ENCODE measurements around the gene JMJD8.
A peak's percentile ranks its signal among the peaks of the same experiment; 100 is the strongest.

Gene JMJD8

GRCh38 chr16:672371-672770, 11.8 kb downstream of the JMJD8 start:
- no peak overlapping the region for H3K27ac ChIP-seq
- TF ChIP-seq Cebpa-rat (IDR thresholded peaks at IDR 0.05): no peak
- no peak overlapping the region for H3K4me3 ChIP-seq
- peaks cover 26% of the 10 kb centered on the region for H3K4me1 ChIP-seq
- peaks cover 79% of the 10 kb centered on the region for H4K20me1 ChIP-seq
- peaks cover 16% of the 10 kb centered on the region for H3K27me3 ChIP-seq
- H3K9me3 ChIP-seq: no peaks in the 10 kb centered on the region
- H3K9ac ChIP-seq: no peak overlapping the region
- no peak overlapping the region for H3K4me2 ChIP-seq
- H3K36me3 ChIP-seq: peaks cover 55% of the 10 kb centered on the region

GRCh38 chr16:671353-672131, 12.6 kb downstream of the JMJD8 start:
- Histone ChIP-seq H3K27me3 (peaks cover 16% of the 10 kb centered on the region), H3K4me2 (no peak overlapping the region), H3K27ac (no peak overlapping the region), H3K36me3 (peaks cover 57% of the 10 kb centered on the region), H3K9me3 (no peaks in the 10 kb centered on the region), H3K4me3 (no peak overlapping the region), H3K4me1 (peaks cover 35% of the 10 kb centered on the region), H4K20me1 (peaks cover 77% of the 10 kb centered on the region), H3K9ac (no peak overlapping the region)
- TF ChIP-seq Cebpa-rat (IDR thresholded peaks at IDR 0.05): no peak

GRCh38 chr16:670485-671352, 13.4 kb downstream of the JMJD8 start:
- no peaks in the 10 kb centered on the region for H3K9me3 ChIP-seq
- peaks cover 15% of the 10 kb centered on the region for H3K27me3 ChIP-seq
- peaks cover 60% of the 10 kb centered on the region for H3K36me3 ChIP-seq
- no peak for TF ChIP-seq Cebpa-rat (IDR thresholded peaks at IDR 0.05)
- H3K4me3 ChIP-seq: no peak overlapping the region
- no peak overlapping the region for H3K4me2 ChIP-seq
- H3K9ac ChIP-seq: 0 out of 2 replicates have a peak overlapping the region, but pooled peaks have one; percentile 99
- H3K27ac ChIP-seq: no peak overlapping the region
- peaks cover 72% of the 10 kb centered on the region for H4K20me1 ChIP-seq
- peaks cover 39% of the 10 kb centered on the region for H3K4me1 ChIP-seq

- H3K9ac ChIP-seq: peak overlapping the region; percentile 99
- peaks cover 5% of the 10 kb centered on the region for H3K27me3 ChIP-seq
- peaks cover 39% of the 10 kb centered on the region for H3K4me1 ChIP-seq
- H3K4me2 ChIP-seq: peak overlapping the region; percentile 96
- peaks cover 60% of the 10 kb centered on the region for H3K36me3 ChIP-seq
- H3K27ac ChIP-seq: no peak overlapping the region
- H3K4me3 ChIP-seq: no peak overlapping the region
- peaks cover 61% of the 10 kb centered on the region for H4K20me1 ChIP-seq
- no peak for TF ChIP-seq Cebpa-rat (IDR thresholded peaks at IDR 0.05)
- no peaks in the 10 kb centered on the region for H3K9me3 ChIP-seq
These were observed 14.5 kb downstream of the JMJD8 start for GRCh38 chr16:669666-670065.

GRCh38 chr16:668519-669171, 15.5 kb downstream of the JMJD8 start:
- Histone ChIP-seq H3K27me3 (no peaks in the 10 kb centered on the region), H3K9me3 (no peaks in the 10 kb centered on the region), H3K36me3 (peaks cover 50% of the 10 kb centered on the region), H4K20me1 (peaks cover 51% of the 10 kb centered on the region), H3K9ac (peak overlapping the region; percentile 99), H3K4me2 (peak overlapping the region; percentile 96), H3K27ac (peak overlapping the region; percentile 95), H3K4me3 (peak overlapping the region; percentile 100), H3K4me1 (peaks cover 48% of the 10 kb centered on the region)
- no peak for TF ChIP-seq Cebpa-rat (IDR thresholded peaks at IDR 0.05)

GRCh38 chr16:667780-668518, 16.2 kb downstream of the JMJD8 start, which contains the start of gene RHOT2:
TSS of gene RHOT2 (plus strand) at chr16:668132. CDS start at chr16:668200, 68 bp downstream.
- Histone ChIP-seq H4K20me1 (peaks cover 44% of the 10 kb centered on the region), H3K4me2 (peak within 1 kb of the TSS; percentile 96), H3K4me3 (peak within 1 kb of the TSS; percentile 100), H3K36me3 (peaks cover 43% of the 10 kb centered on the region), H3K9me3 (no peaks in the 10 kb centered on the region), H3K27ac (peak within 1 kb of the TSS; percentile 95), H3K4me1 (peaks cover 53% of the 10 kb centered on the region), H3K9ac (peak within 1 kb of the TSS; percentile 99), H3K27me3 (no peaks in the 10 kb centered on the region)
- no peak for TF ChIP-seq Cebpa-rat (IDR thresholded peaks at IDR 0.05)

GRCh38 chr16:667113-667779, 16.9 kb downstream of the JMJD8 start:
- no peaks in the 10 kb centered on the region for H3K9me3 ChIP-seq
- H3K36me3 ChIP-seq: peaks cover 43% of the 10 kb centered on the region
- peaks cover 53% of the 10 kb centered on the region for H3K4me1 ChIP-seq
- no peaks in the 10 kb centered on the region for H3K27me3 ChIP-seq
- peak overlapping the region; percentile 99 for H3K9ac ChIP-seq
- TF ChIP-seq Cebpa-rat (IDR thresholded peaks at IDR 0.05): no peak
- peak overlapping the region; percentile 95 for H3K27ac ChIP-seq
- H3K4me3 ChIP-seq: peak overlapping the region; percentile 100
- peaks cover 37% of the 10 kb centered on the region for H4K20me1 ChIP-seq
- peak overlapping the region; percentile 96 for H3K4me2 ChIP-seq

GRCh38 chr16:666572-666971, 17.6 kb downstream of the JMJD8 start:
- TF ChIP-seq Cebpa-rat (IDR thresholded peaks at IDR 0.05): no peak
- H3K36me3 ChIP-seq: peaks cover 43% of the 10 kb centered on the region
- H3K27ac ChIP-seq: peak overlapping the region; percentile 95; the same call in 1 of the 2 replicates
- no peaks in the 10 kb centered on the region for H3K27me3 ChIP-seq
- H3K4me3 ChIP-seq: no peak overlapping the region
- H3K9ac ChIP-seq: 0 out of 2 replicates have a peak overlapping the region, but pooled peaks have one; percentile 19
- peaks cover 58% of the 10 kb centered on the region for H3K4me1 ChIP-seq
- peak overlapping the region; percentile 26; the same call in 1 of the 2 replicates for H3K4me2 ChIP-seq
- peaks cover 33% of the 10 kb centered on the region for H4K20me1 ChIP-seq
- no peaks in the 10 kb centered on the region for H3K9me3 ChIP-seq
